GM15510 (cell line): Measurements from ENCODE around the gene APCDD1L.

ENCODE experiments used
- POLR2A ChIP-seq: IDR thresholded peaks from 3 replicates; pipeline ENCODE4 v1.6.1; 2011; ENCODE audit warnings: borderline replicate concordance; ENCODE audit not compliant: insufficient read length; ENCODE audit errors: extremely low read depth

Gene APCDD1L

DNA sequence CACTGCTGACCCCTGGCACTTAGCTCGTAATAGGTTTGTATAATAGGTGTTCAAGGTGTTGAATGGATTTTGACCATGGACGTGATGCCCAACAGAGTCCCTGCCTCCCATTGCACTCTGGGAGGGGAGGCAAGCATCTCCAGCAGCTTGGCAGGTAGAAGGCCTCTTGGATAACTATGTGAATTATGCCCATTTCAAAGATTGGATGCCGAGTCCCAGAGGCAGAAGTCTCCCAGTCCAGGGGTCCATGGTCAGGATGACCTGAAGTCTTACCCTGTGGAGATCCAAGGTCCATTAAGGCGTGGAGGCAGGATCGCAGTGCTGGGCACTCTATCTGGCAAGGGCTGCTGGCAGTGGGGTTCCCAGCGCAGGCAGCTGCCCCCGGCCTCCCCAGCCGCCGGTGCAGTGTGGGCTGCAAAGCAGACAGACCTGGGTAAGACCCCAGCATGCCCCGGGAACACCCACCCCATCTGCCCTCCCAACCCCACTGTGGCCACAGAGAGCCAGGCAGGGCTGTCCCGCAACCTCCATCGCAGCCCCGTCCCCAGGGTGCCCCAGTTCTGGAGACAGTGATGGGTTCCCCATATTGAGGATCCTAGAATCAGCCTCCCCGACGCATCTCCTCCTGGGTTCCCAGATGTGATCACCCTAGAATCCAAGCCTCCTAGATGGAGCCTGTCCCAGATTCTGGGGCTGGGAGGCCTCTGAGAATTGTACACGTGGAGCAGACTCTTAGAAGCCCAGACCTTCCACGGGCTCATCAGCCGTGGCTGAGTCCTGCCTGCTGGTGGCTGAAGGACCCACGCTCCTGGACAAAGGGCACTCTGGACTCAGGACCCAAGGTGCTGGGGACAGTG, 44.6 kb downstream of the APCDD1L start:
- no peak for TF ChIP-seq POLR2A

- TF ChIP-seq POLR2A = no peak
Measured at GRCh38 chr20:58469616-58470015, 45.6 kb downstream of the APCDD1L start.

GRCh38 chr20:58467572-58468527, 47.3 kb downstream of the APCDD1L start:
- no peak for TF ChIP-seq POLR2A

DNA sequence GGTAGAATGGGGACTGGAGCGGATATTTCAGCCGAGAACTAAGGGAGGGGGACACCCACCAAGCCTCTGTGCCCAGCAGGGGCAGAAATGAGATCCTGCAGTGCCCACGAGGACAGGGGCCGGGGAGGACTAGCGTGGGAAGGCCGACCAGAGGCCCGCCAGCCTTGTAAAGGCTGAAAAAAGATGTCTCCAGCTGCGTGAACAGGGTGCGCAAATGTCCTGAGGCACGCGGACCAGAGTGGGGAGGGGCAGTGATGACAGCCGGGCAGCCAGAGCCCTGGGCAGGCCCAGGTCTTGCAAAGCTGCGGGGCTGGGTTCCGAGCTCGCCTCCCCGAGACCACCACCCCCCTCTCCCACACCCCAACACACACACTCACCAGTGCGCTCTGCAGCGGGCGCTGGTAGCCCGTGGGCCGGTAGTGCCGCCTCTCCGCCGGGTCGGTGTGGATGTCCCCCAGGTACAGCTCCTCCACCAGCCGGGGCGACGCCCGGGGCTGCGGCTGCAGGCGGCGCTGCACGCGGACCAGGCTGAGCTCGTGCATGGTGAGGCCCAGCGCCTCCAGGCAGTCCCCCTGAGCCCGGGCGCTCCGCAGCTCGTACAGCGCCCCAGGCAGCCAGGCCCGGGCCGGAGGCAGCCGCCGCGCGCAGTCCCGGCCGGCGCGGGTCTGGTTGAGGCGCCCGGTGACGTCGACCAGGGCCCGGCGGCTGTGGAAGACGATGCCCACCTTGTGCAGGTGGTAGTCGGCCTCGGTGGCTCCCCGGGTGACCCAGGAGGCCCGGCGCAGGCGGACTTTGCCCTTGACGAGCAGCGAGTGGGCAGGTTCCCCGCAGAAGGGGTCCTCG, 48.2 kb downstream of the APCDD1L start:
- no peak for TF ChIP-seq POLR2A

GRCh38 chr20:58466095-58466708, 49.0 kb downstream of the APCDD1L start:
- TF ChIP-seq POLR2A = no peak

- TF ChIP-seq POLR2A = no peak
Measured at GRCh38 chr20:58464838-58465237, 50.4 kb downstream of the APCDD1L start.

GRCh38 chr20:58463256-58463655, 51.9 kb downstream of the APCDD1L start:
- TF ChIP-seq POLR2A = no peak

GRCh38 chr20:58461899-58462298, 53.3 kb downstream of the APCDD1L start:
- no peak for TF ChIP-seq POLR2A

GRCh38 chr20:58461104-58461503, 54.1 kb downstream of the APCDD1L start:
- TF ChIP-seq POLR2A = no peak

DNA sequence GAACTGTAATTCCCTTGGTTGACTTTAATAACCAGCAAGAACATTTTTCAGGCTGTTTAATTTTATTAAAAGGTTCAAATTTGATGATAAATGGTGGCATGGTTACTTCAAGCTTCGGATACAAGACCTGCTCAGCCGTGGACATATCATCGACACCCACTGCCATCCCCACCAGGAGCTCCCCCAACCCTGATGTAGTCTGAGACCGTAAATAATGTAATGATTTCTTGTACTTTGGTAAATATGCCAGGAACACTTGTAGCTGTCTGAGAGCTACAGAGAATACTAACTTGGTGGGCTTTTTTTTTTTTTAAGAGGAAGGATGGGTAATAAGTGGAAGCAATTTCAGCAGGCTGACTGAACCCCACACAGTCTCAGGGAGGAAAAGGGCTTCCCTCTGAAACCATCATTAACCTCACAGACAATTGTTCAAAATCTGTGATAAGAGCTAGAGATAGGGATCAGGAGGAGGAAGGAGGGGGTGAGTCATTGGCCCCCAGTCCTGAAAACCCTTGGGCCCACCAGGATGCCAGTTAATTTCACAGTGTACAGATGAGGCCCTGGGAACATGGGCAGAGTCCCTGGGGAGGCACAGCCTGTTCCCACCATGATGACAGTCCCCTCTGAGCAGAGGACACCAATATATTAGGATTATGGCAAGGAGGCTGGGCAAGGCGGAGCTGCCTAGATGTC, 56.0 kb downstream of the APCDD1L start:
- no peak for TF ChIP-seq POLR2A

DNA sequence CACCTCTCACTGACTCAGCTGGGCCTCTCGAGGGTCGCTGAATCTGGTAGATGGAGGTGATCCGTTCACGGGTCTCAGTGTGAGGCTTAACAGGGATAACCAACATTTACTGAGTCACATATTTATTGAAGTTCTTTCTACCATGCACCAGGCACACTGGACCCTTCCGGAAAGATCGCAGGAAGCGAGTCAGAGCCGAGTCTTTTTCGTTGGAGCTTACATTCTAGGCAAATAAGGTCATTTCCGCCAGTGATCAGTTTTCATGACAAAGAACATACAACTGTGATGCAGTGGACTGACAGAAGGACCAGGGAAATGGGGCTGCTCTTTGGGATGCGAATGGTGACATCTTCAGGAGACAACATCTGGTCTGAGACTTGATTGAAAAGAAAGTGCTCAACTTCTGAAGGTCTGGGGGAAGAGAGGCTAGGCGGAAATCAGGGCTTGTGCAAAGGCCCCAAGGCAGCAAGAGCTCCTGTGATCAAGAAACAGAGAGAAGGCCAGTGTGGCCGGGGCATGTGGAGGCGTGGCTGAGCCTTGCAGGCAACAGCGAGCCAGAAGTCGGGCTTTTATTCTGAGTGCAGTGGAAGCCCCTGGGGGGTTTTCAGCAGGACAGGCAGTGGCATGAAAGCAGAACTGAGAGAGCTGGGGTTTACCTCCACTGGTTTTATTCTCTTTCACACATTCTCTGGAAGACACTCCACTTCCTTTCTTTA, 56.7 kb downstream of the APCDD1L start:
- TF ChIP-seq POLR2A = no peak

DNA sequence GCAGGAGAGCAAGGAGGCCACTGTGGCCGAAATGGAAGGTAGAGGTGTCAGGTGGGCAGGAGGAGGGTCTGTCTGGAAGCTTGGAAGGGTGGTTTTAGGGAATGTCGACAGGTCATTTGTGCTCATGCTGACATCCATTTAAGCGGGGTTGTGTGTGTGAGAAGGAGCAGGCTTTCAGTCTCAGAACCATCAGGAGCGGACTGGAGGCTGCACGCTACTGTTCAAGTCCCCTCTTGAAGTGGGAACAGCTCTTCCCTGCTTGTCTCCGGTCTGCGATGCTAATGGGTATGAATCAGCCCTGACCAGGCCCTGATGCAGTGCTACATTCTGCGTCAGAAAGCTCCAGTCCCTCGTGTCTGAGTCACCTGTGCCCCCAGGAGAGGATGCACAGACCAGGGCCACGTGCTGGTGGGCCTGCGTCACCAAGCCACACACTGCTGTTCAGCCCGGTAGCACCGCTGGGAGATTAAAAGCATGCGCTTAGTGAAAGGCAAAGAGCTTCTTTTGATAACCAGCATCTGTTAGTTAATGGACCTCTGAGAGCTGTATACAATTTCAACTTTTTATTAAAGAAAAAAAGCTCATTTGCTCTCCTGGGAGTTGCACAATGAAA, 58.0 kb downstream of the APCDD1L start:
- TF ChIP-seq POLR2A = no peak

DNA sequence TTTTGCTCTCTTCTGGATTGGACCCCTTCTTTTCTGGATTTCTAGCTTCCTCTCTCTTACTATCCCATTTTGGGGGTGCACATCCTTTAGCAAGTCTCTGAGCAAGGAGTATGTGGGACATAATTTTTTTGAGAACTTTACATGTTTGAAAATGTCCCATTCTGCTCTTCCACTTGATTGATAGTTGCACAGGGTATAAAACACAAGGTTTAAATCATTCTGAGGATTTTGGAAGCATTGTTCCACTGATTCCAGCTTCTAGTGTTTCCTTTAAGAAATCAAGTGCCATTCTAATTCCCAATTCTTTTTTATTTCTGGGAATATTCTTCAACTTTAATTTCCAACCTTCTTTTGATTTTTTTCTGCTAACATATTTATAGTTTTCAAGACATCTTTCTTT, 60.7 kb downstream of the APCDD1L start:
- no peak for TF ChIP-seq POLR2A

DNA sequence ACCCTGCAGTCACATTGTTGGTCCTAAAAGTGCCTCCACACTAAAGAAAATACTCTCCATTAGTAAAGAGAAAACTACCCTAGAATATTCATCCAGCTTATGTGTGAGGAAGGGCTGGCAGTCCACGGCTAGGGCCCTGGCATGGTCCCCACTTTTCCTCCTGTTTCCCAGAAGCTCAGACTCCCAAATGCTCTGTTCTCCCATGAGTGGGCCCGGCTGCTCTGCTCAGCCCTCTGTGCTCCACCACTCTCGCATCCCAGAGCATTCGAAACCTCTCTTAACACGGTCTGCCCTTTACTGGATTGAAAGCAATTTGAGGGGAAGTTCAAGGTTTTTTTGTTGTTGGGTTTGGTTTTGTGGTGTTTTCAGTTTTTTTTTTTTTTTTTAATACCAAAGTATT, 61.8 kb downstream of the APCDD1L start:
- TF ChIP-seq POLR2A = no peak
